ENCODE results near the gene MTA1.

Gene MTA1

DNA sequence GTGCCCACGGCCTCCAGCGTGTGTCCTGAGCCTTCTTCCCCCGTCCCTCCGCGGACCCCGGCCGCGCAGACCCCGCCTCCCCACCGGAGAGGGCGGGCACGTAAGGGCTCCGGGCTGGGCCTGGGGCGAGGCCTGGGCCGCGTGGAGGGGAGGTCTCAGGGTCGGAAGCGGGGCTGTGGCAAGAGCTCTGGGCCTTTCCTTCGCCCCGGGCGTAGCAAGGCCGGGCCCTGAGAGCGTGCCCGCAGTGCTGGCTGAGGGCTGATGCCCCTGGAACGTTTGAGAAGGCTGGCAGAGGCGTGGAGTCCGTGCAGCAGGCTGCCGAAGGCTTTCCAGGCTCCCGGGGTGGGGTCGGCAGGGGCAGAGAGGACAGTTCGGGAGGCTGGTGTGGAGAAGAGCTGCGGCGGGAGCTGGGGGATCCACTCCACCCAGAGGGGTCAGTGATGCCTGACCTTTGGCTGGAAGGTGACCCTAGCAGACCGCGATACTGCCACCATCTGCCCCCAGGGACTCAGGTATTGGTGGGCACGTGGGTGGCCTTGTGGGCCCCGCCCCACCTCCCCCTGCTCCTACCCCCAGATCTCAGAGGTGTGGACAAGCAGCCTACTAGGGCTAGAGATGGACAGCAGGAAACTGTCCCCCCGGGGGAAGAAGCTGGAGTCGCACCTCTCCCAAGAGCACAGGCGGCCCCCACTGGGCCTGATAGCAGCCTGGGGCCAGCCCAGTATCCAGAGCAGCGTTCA, 20.7 kb upstream of the MTA1 start:
- ChIA-PET POLR2A (interaction anchor here (0.6 to 1.0 kb wide), 4 partner anchors 13 to 336 kb away, joined by 3 to 4 read pairs (median 4); no protein-coding TSS in a partner anchor), CTCF (interaction anchor here (0.6 to 2.6 kb wide), 9 partner anchors 9 to 91 kb away, joined by 3 to 10 read pairs (median 4); no protein-coding TSS in a partner anchor)
- Histone ChIP-seq H3K27ac (ENCODE audit: insufficient read depth in 1 of 2, low read depth in 1 of 2, low read length in 2 of 2, poor library complexity in 1 of 2, severe bottlenecking in 2 of 2) (peak overlapping the region; percentile 77 to 87), H3K4me1 (ENCODE audit: control extremely low read depth in 1 of 4, control insufficient read depth in 4 of 4, insufficient read depth in 4 of 4, low read length in 3 of 4) (peaks cover 0 to 47% (median 31%) of the 10 kb centered on the region in 4 experiments), H3K36me3 (ENCODE audit: control insufficient read depth in 4 of 4, insufficient read depth in 4 of 4, low read length in 3 of 4) (peaks cover 2 to 24% (median 20%) of the 10 kb centered on the region in 4 experiments), H3K9me3 (ENCODE audit: control extremely low read depth in 1 of 5, control insufficient read depth in 4 of 5, insufficient read depth in 2 of 5, low read depth in 1 of 5, low read length in 4 of 5) (peaks cover 0 to 5% (median 0%) of the 10 kb centered on the region in 5 experiments), H3K4me3 (ENCODE audit: control insufficient read depth in 1 of 7, extremely low read depth in 1 of 7, insufficient read depth in 4 of 7, low read depth in 2 of 7, low read length in 6 of 7) (peak overlapping the region; percentile 44 to 83 (median 72)), H3K27me3 (replicated peaks in 2 of 5; ENCODE audit: control insufficient read depth in 4 of 5, insufficient read depth in 5 of 5, low read length in 4 of 5) (no peaks in the 10 kb centered on the region)
- DNase-seq = peak; percentile 68 to 91 (median 86)
- WGBS (ENCODE audit: insufficient coverage) = 17% methylated on average over 28 of the region's 41 CpGs

GRCh38 chr14:105399466-105399775, 20.2 kb upstream of the MTA1 start:
- ChIA-PET CTCF (interaction anchor here (0.6 to 2.6 kb wide), 11 partner anchors 9 to 91 kb away, joined by 3 to 10 read pairs (median 3); no protein-coding TSS in a partner anchor), POLR2A (interaction anchor here (1.0 kb wide), 1 partner anchor 12 kb away, joined by 3 read pairs; no protein-coding TSS in a partner anchor)
- peak overlapping the region in 1 of 2 experiments; percentile 87 for H3K27ac ChIP-seq (ENCODE audit: insufficient read depth in 1 of 2, low read depth in 1 of 2, low read length in 2 of 2, poor library complexity in 1 of 2, severe bottlenecking in 2 of 2)
- no peaks in the 10 kb centered on the region for H3K27me3 ChIP-seq (replicated peaks in 2 of 5; ENCODE audit: control insufficient read depth in 4 of 5, insufficient read depth in 5 of 5, low read length in 4 of 5)
- peak overlapping the region in 6 of 7 experiments; percentile 30 to 83 (median 72) for H3K4me3 ChIP-seq (ENCODE audit: control insufficient read depth in 1 of 7, extremely low read depth in 1 of 7, insufficient read depth in 4 of 7, low read depth in 2 of 7, low read length in 6 of 7)
- 91% methylated on average over 8 of the region's 8 CpGs for WGBS (ENCODE audit: insufficient coverage)
- no peak for DNase-seq
- peaks cover 0 to 5% (median 0%) of the 10 kb centered on the region in 5 experiments for H3K9me3 ChIP-seq (ENCODE audit: control extremely low read depth in 1 of 5, control insufficient read depth in 4 of 5, insufficient read depth in 2 of 5, low read depth in 1 of 5, low read length in 4 of 5)
- H3K36me3 ChIP-seq (ENCODE audit: control insufficient read depth in 4 of 4, insufficient read depth in 4 of 4, low read length in 3 of 4) = peaks cover 2 to 21% (median 18%) of the 10 kb centered on the region in 4 experiments
- H3K4me1 ChIP-seq (ENCODE audit: control extremely low read depth in 1 of 4, control insufficient read depth in 4 of 4, insufficient read depth in 4 of 4, low read length in 3 of 4) = peaks cover 0 to 42% (median 31%) of the 10 kb centered on the region in 4 experiments

DNA sequence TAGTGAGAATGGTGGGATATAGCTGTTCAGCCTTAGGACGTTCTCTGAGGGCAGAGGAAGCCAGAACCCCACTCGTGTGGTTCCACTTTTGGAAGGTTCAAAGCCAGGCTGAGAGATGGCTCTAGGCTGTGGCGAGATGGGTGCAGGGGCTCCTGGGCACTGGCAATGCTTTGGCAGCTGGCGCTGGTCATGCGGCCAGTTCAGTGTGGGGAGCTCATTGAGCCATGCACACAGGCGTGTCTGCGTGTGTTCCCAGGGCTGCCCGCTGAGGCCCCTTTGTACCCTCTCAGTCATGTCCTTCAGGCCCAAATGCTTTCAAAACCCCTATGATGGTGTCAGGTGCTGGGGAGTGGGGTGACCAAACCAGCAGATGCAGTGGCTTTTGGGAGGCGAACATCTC, 19.6 kb upstream of the MTA1 start:
- POLR2A ChIA-PET = no interaction called here

GRCh38 chr14:105401699-105402098, 17.9 kb upstream of the MTA1 start:
- Histone ChIP-seq H3K4me1 (ENCODE audit: control extremely low read depth in 1 of 4, control insufficient read depth in 4 of 4, insufficient read depth in 4 of 4, low read length in 3 of 4) (peaks cover 0 to 32% (median 30%) of the 10 kb centered on the region in 4 experiments), H3K27me3 (replicated peaks in 2 of 5; ENCODE audit: control insufficient read depth in 4 of 5, insufficient read depth in 5 of 5, low read length in 4 of 5) (no peaks in the 10 kb centered on the region), H3K36me3 (ENCODE audit: control insufficient read depth in 4 of 4, insufficient read depth in 4 of 4, low read length in 3 of 4) (peaks cover 2 to 20% (median 15%) of the 10 kb centered on the region in 4 experiments), H3K27ac (ENCODE audit: insufficient read depth in 1 of 2, low read depth in 1 of 2, low read length in 2 of 2, poor library complexity in 1 of 2, severe bottlenecking in 2 of 2) (no peak overlapping the region), H3K4me3 (ENCODE audit: control insufficient read depth in 1 of 7, extremely low read depth in 1 of 7, insufficient read depth in 4 of 7, low read depth in 2 of 7, low read length in 6 of 7) (no peak overlapping the region), H3K9me3 (ENCODE audit: control extremely low read depth in 1 of 5, control insufficient read depth in 4 of 5, insufficient read depth in 2 of 5, low read depth in 1 of 5, low read length in 4 of 5) (peaks cover 0 to 5% (median 0%) of the 10 kb centered on the region in 5 experiments)
- WGBS (ENCODE audit: insufficient coverage) = 100% methylated on average over 9 of the region's 9 CpGs
- ChIA-PET CTCF (interaction anchor here (1.5 to 2.6 kb wide), 3 partner anchors 12 to 79 kb away, joined by 4 to 8 read pairs (median 4); no protein-coding TSS in a partner anchor), POLR2A (no interaction called here)
- DNase-seq = no peak

More for the DNA sequence above, 19.6 kb upstream of the MTA1 start:
- DNase-seq = no peak
- CTCF ChIA-PET = interaction anchor here (0.7 to 2.6 kb wide), 8 partner anchors 10 to 72 kb away, joined by 3 to 8 read pairs (median 4); no protein-coding TSS in a partner anchor
- H3K4me1 ChIP-seq (ENCODE audit: control extremely low read depth in 1 of 4, control insufficient read depth in 4 of 4, insufficient read depth in 4 of 4, low read length in 3 of 4) = peaks cover 0 to 38% (median 31%) of the 10 kb centered on the region in 4 experiments
- 96% methylated on average over 9 of the region's 9 CpGs for WGBS (ENCODE audit: insufficient coverage)
- peaks cover 2 to 20% (median 15%) of the 10 kb centered on the region in 4 experiments for H3K36me3 ChIP-seq (ENCODE audit: control insufficient read depth in 4 of 4, insufficient read depth in 4 of 4, low read length in 3 of 4)
- H3K4me3 ChIP-seq (ENCODE audit: control insufficient read depth in 1 of 7, extremely low read depth in 1 of 7, insufficient read depth in 4 of 7, low read depth in 2 of 7, low read length in 6 of 7) = peak overlapping the region in 4 of 7 experiments; percentile 30 to 83 (median 72)
- H3K27ac ChIP-seq (ENCODE audit: insufficient read depth in 1 of 2, low read depth in 1 of 2, low read length in 2 of 2, poor library complexity in 1 of 2, severe bottlenecking in 2 of 2) = peak overlapping the region in 1 of 2 experiments; percentile 87
- H3K27me3 ChIP-seq (replicated peaks in 2 of 5; ENCODE audit: control insufficient read depth in 4 of 5, insufficient read depth in 5 of 5, low read length in 4 of 5) = no peaks in the 10 kb centered on the region
- H3K9me3 ChIP-seq (ENCODE audit: control extremely low read depth in 1 of 5, control insufficient read depth in 4 of 5, insufficient read depth in 2 of 5, low read depth in 1 of 5, low read length in 4 of 5) = peaks cover 0 to 5% (median 0%) of the 10 kb centered on the region in 5 experiments

DNA sequence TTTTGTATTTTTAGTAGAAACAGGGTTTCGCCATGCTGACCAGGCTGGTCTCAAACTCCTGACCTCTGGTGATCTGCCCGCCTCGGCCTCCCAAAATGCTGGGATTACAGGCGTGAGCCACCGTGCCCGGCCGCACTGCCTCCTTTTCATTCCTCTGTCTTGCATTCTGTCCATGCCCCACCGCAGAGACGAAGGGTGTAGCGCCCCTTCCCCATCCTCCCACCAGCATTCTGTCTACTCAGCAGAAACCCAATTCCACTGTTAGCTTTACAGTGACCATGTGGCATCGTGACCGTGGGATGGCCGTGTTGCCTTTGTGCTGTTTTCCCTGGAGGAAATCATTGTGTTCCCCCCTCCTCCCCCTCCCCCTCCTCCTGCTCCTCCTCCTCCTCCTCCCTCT, 11.0 kb upstream of the MTA1 start:
- DNase-seq = no peak
- WGBS (ENCODE audit: insufficient coverage) = 99% methylated on average over 13 of the region's 13 CpGs
- Histone ChIP-seq H3K27ac (ENCODE audit: insufficient read depth in 1 of 2, low read depth in 1 of 2, low read length in 2 of 2, poor library complexity in 1 of 2, severe bottlenecking in 2 of 2) (no peak overlapping the region), H3K4me3 (ENCODE audit: control insufficient read depth in 1 of 7, extremely low read depth in 1 of 7, insufficient read depth in 4 of 7, low read depth in 2 of 7, low read length in 6 of 7) (no peak overlapping the region), H3K9me3 (ENCODE audit: control extremely low read depth in 1 of 5, control insufficient read depth in 4 of 5, insufficient read depth in 2 of 5, low read depth in 1 of 5, low read length in 4 of 5) (no peaks in the 10 kb centered on the region), H3K4me1 (ENCODE audit: control extremely low read depth in 1 of 4, control insufficient read depth in 4 of 4, insufficient read depth in 4 of 4, low read length in 3 of 4) (peaks cover 4 to 21% (median 11%) of the 10 kb centered on the region in 4 experiments), H3K27me3 (replicated peaks in 2 of 5; ENCODE audit: control insufficient read depth in 4 of 5, insufficient read depth in 5 of 5, low read length in 4 of 5) (peaks cover 0 to 31% (median 16%) of the 10 kb centered on the region in 5 experiments), H3K36me3 (ENCODE audit: control insufficient read depth in 4 of 4, insufficient read depth in 4 of 4, low read length in 3 of 4) (no peaks in the 10 kb centered on the region)
- ChIA-PET CTCF (interaction anchor here (0.6 to 1.3 kb wide), 2 partner anchors 10 kb away, joined by 3 read pairs; no protein-coding TSS in a partner anchor), POLR2A (interaction anchor here (0.6 kb wide), 1 partner anchor 14 kb away, joined by 4 read pairs; no protein-coding TSS in a partner anchor)

DNA sequence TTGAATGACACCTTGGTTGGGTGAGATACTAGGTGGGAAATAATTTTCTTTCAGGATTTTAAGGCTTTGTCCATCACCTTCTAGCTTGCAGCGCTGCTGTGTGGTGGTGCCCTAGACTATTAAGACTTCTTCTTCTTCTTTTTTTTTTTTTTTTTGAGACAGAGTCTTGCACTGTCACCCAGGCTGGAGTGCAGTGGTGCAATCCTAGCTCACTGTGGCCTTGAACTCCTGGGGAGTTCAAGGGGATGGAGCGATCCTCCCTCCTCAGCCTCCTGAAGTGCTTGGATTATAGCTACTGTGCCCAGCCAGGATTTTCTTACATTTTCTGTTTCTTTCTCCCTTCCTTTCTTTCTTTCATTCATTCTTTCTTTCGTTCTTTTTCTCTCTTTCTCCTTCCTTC, 10.3 kb upstream of the MTA1 start:
- Histone ChIP-seq H3K9me3 (ENCODE audit: control extremely low read depth in 1 of 5, control insufficient read depth in 4 of 5, insufficient read depth in 2 of 5, low read depth in 1 of 5, low read length in 4 of 5) (no peaks in the 10 kb centered on the region), H3K4me3 (ENCODE audit: control insufficient read depth in 1 of 7, extremely low read depth in 1 of 7, insufficient read depth in 4 of 7, low read depth in 2 of 7, low read length in 6 of 7) (no peak overlapping the region), H3K27me3 (replicated peaks in 2 of 5; ENCODE audit: control insufficient read depth in 4 of 5, insufficient read depth in 5 of 5, low read length in 4 of 5) (peaks cover 0 to 31% (median 16%) of the 10 kb centered on the region in 5 experiments), H3K4me1 (ENCODE audit: control extremely low read depth in 1 of 4, control insufficient read depth in 4 of 4, insufficient read depth in 4 of 4, low read length in 3 of 4) (peaks cover 4 to 23% (median 15%) of the 10 kb centered on the region in 4 experiments), H3K36me3 (ENCODE audit: control insufficient read depth in 4 of 4, insufficient read depth in 4 of 4, low read length in 3 of 4) (no peaks in the 10 kb centered on the region), H3K27ac (ENCODE audit: insufficient read depth in 1 of 2, low read depth in 1 of 2, low read length in 2 of 2, poor library complexity in 1 of 2, severe bottlenecking in 2 of 2) (no peak overlapping the region)
- WGBS (ENCODE audit: insufficient coverage) = 89% methylated on average over 1 of the region's 3 CpGs
- no peak for DNase-seq
- ChIA-PET POLR2A (interaction anchor here (0.6 kb wide), 1 partner anchor 14 kb away, joined by 4 read pairs; no protein-coding TSS in a partner anchor), CTCF (no interaction called here)

All from common myeloid progenitor, CD34-positive (primary cell).